GM23338 (cell line): ENCODE results near the gene ZBTB25. TPM values are rescaled to one million over a fixed set of nuclear protein-coding genes. Genes with fewer than 3 reads are reported as not detected.

ENCODE experiments used
- ATAC-seq: fragments of 200-7000 bp; cut with Tn5 transposase; 3 replicates; pipeline ENCODE4 v1.9.1; 2020
- DNase-seq: peaks from one replicate; pipeline ENCODE4 v3.0.0-alpha.2; 2015; ENCODE audit warnings: low spot score
- H2AFZ ChIP-seq: fragments of 200-600 bp; sonication (generic); 2 replicates; pipeline ENCODE4 v1.8.0; 2016; ENCODE audit warnings: antibody characterized with exemption, mild to moderate bottlenecking, moderate library complexity
- H3F3A ChIP-seq: fragments of 200-600 bp; sonication (generic); replicated peaks from 2 replicates; pipeline ENCODE4 v1.8.0; 2017; ENCODE audit warnings: antibody characterized with exemption, mixed run types, low read depth
- H3K27ac ChIP-seq: fragments of 200-600 bp; sonication (generic); 2 replicates; pipeline ENCODE4 v1.6.1; 2016; ENCODE audit warnings: low read depth
- H3K27me3 ChIP-seq: fragments of 200-600 bp; sonication (generic); 2 replicates; pipeline ENCODE4 v1.8.0; 2016; ENCODE audit warnings: mild to moderate bottlenecking, mixed run types, moderate library complexity; ENCODE audit not compliant: insufficient read depth
- H3K36me3 ChIP-seq: fragments of 200-600 bp; sonication (generic); 2 replicates; pipeline ENCODE4 v1.8.0; 2016; ENCODE audit warnings: mild to moderate bottlenecking; ENCODE audit not compliant: insufficient read depth
- H3K4me1 ChIP-seq: fragments of 200-600 bp; sonication (generic); 2 replicates; pipeline ENCODE4 v1.8.0; 2016; ENCODE audit warnings: mild to moderate bottlenecking, moderate library complexity; ENCODE audit not compliant: insufficient read depth
- H3K4me2 ChIP-seq: fragments of 200-600 bp; sonication (generic); 2 replicates; pipeline ENCODE4 v1.7.1; 2017; ENCODE audit warnings: mixed run types
- H3K4me3 ChIP-seq: fragments of 200-600 bp; sonication (generic); 2 replicates; pipeline ENCODE4 v1.6.1; 2016; ENCODE audit warnings: mixed run types
- H3K79me2 ChIP-seq: fragments of 200-600 bp; sonication (generic); replicated peaks from 2 replicates; pipeline ENCODE4 v1.8.0; 2017; ENCODE audit warnings: mild to moderate bottlenecking; ENCODE audit not compliant: insufficient read depth
- H3K9me2 ChIP-seq: fragments of 200-600 bp; sonication (generic); 2 replicates; pipeline ENCODE4 v1.8.0; 2017; ENCODE audit not compliant: insufficient read depth
- H4K20me1 ChIP-seq: fragments of 200-600 bp; sonication (generic); replicated peaks from 2 replicates; pipeline ENCODE4 v1.8.0; 2017; ENCODE audit warnings: mild to moderate bottlenecking; ENCODE audit not compliant: insufficient read depth
- H3K27ac Mint-ChIP-seq: 2 replicates; pipeline ENCODE4 v1.8.0; 2020; ENCODE audit warnings: inconsistent platforms, mild to moderate bottlenecking, moderate library complexity, mixed read lengths
- H3K27me3 Mint-ChIP-seq: 3 replicates; pipeline ENCODE4 v1.8.0; 2022; ENCODE audit warnings: low read depth, mild to moderate bottlenecking, moderate library complexity, mixed read lengths, inconsistent platforms; ENCODE audit not compliant: insufficient read depth, poor library complexity
- H3K36me3 Mint-ChIP-seq: 3 replicates; pipeline ENCODE4 v1.8.0; 2021; ENCODE audit warnings: low read depth, mild to moderate bottlenecking, inconsistent platforms, moderate library complexity, mixed read lengths
- H3K4me1 Mint-ChIP-seq: 3 replicates; pipeline ENCODE4 v1.8.0; 2020; ENCODE audit warnings: mild to moderate bottlenecking, inconsistent platforms, mixed read lengths
- H3K4me3 Mint-ChIP-seq: 3 replicates; pipeline ENCODE4 v1.8.0; 2021; ENCODE audit warnings: moderate library complexity, mild to moderate bottlenecking, inconsistent platforms, mixed read lengths
- H3K9me3 Mint-ChIP-seq: 3 replicates; pipeline ENCODE4 v1.8.0; 2020; ENCODE audit warnings: moderate library complexity, mild to moderate bottlenecking, inconsistent platforms, mixed read lengths
- CREB1 ChIP-seq: fragments of 250-450 bp; sonication (Bioruptor Pico); IDR thresholded peaks from 2 replicates; pipeline ENCODE4 v1.5.0; 2020; ENCODE audit warnings: low read depth, mild to moderate bottlenecking, moderate library complexity
- EZH2 ChIP-seq: fragments of 200-600 bp; sonication (generic); IDR thresholded peaks from one replicate; pipeline ENCODE4 v1.8.0; 2017; ENCODE audit warnings: antibody characterized with exemption, mild to moderate bottlenecking, low read depth; ENCODE audit not compliant: unreplicated experiment
- EZH2phosphoT487 ChIP-seq: fragments of 200-600 bp; sonication (generic); IDR thresholded peaks from one replicate; pipeline ENCODE4 v1.8.1; 2018; ENCODE audit warnings: antibody characterized with exemption; ENCODE audit not compliant: unreplicated experiment
- JUNB ChIP-seq: IDR thresholded peaks from one replicate; pipeline ENCODE4 v1.6.1; 2016; ENCODE audit warnings: antibody characterized with exemption; ENCODE audit not compliant: unreplicated experiment
- polyA plus RNA-seq: library from polyadenylated mRNA; unstranded; fragments of >200 nt; fragmentation: Nextera tagmentation; extraction: Ambion mirVana; gene quantifications from 2 replicates; pipeline ENCODE4 v1.2.1, GENCODE V29; 2016
- total RNA-seq: library from RNA; depleted of rRNA; stranded (reverse); fragments of >200 nt; shearing (Covaris generic); gene quantifications from 2 replicates; pipeline ENCODE4 v1.2.3, GENCODE V29; 2014
- TF ChIP-seq, protein P1 (sequence below), 2 experiments: fragments of 200-600 bp in 1 of 2; sonication (generic) in 1 of 2; conservative IDR thresholded peaks; 2 replicates each; pipeline versions ENCODE4 v1.5.1 to v1.6.1; 2016 to 2017; ENCODE audit warnings: antibody characterized with exemption in 2 of 2, low read depth in 2 of 2, mild to moderate bottlenecking in 2 of 2, moderate library complexity in 1 of 2
- TF ChIP-seq, protein P2 (sequence below): fragments of 250-450 bp; sonication (Bioruptor Pico); IDR thresholded peaks from 2 replicates; pipeline ENCODE4 v1.5.0; 2020; ENCODE audit warnings: mild to moderate bottlenecking, moderate library complexity
- TF ChIP-seq, protein P3 (sequence below): IDR thresholded peaks from 2 replicates; pipeline ENCODE4 v1.6.1; 2016; ENCODE audit warnings: antibody characterized with exemption
- TF ChIP-seq, protein P4 (sequence below): IDR thresholded peaks from one replicate; pipeline ENCODE4 v1.6.1; 2018; ENCODE audit warnings: antibody characterized with exemption; ENCODE audit not compliant: unreplicated experiment

The ZBTB25 gene
- total and polyA plus RNA-seq, 2 experiments from 2014 or later, result 5.8 to 8.0 TPM

DNA sequence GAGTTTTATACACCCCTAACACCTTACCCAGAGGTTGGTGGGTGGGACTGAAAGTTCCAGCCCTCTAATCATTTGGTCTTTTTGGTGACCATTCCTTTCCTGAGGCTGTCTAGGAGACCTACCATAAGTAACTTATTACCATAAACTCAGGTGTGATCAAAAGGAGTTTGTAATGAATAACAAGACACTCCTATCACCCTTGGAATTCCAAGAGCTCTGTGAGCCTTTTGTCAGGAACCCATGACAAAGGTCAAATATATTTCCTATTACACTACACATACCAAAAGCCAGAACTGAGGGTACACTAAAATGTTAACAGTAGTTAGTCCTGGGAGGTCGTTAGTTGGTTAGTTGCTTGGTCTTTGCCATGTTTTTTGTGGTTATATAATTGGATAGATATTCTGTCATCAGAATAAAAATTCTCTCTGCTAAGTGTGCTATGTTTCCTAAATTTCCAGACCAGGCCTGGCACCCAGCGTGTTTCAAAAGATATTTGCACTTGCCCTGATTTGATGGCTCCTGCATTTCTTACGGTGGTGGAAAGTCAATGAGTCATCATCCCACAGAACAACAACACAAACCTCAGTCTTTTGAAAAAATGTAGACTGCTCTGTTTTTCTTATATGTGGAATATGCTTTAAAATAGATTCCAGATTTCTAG is 65.3 kb downstream of the ZBTB25 start:
- H3K4me2 ChIP-seq, result no peak overlapping the region
- no peaks in the 10 kb centered on the region for H3K9me3 Mint-ChIP-seq

DNA sequence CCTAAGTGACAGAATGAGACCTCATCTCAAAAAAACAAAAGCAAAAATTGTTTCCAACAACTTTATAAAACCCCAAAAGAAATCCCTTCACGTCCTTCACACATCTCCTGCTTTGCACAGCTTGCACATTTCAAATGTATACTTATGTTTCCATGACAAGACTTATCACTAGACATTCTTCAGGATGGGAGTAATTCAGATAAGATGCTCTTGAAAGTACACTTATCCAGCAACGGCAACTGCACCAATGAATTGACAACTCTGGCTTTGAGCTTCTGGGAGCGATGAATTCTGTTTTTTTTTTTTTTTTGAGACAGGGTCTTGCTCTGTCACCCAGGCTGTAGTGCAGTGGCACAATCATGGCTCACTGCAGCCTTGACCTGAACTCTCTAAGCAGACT is 69.1 kb downstream of the ZBTB25 start:
- H3K4me2 ChIP-seq, result no peak overlapping the region
- peaks cover 91% of the 10 kb centered on the region for H3K36me3 Mint-ChIP-seq
- no peaks in the 10 kb centered on the region for H3K27me3 ChIP-seq
- DNase-seq (no peak), ATAC-seq (no peak)
- no peaks in the 10 kb centered on the region; the same call in none of the 2 replicates for H4K20me1 ChIP-seq
- H3K4me3 ChIP-seq, result no peak overlapping the region
- H3K9me3 Mint-ChIP-seq, result no peaks in the 10 kb centered on the region
- no peaks in the 10 kb centered on the region for H3K9me2 ChIP-seq
- H3K79me2 ChIP-seq, result peaks cover 10% of the 10 kb centered on the region; the same call in 1 of the 2 replicates
- peaks cover 6% of the 10 kb centered on the region for H3K27me3 Mint-ChIP-seq
- H3K4me1 Mint-ChIP-seq, result no peaks in the 10 kb centered on the region
- H3K27ac Mint-ChIP-seq, result no peak overlapping the region
- no peaks in the 10 kb centered on the region for H3K4me1 ChIP-seq
- peaks cover 15% of the 10 kb centered on the region for H3F3A ChIP-seq
- H3K4me3 Mint-ChIP-seq, result no peak overlapping the region
- H3K36me3 ChIP-seq, result peaks cover 88% of the 10 kb centered on the region
- no peak overlapping the region for H3K27ac ChIP-seq
- no peak overlapping the region for H2AFZ ChIP-seq
- TF ChIP-seq, protein P1, sequence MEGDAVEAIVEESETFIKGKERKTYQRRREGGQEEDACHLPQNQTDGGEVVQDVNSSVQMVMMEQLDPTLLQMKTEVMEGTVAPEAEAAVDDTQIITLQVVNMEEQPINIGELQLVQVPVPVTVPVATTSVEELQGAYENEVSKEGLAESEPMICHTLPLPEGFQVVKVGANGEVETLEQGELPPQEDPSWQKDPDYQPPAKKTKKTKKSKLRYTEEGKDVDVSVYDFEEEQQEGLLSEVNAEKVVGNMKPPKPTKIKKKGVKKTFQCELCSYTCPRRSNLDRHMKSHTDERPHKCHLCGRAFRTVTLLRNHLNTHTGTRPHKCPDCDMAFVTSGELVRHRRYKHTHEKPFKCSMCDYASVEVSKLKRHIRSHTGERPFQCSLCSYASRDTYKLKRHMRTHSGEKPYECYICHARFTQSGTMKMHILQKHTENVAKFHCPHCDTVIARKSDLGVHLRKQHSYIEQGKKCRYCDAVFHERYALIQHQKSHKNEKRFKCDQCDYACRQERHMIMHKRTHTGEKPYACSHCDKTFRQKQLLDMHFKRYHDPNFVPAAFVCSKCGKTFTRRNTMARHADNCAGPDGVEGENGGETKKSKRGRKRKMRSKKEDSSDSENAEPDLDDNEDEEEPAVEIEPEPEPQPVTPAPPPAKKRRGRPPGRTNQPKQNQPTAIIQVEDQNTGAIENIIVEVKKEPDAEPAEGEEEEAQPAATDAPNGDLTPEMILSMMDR (conservative IDR thresholded peaks at IDR 0.05; ENCODE audit: low read depth in 2 of 2), result no peak
- TF ChIP-seq, protein P2, sequence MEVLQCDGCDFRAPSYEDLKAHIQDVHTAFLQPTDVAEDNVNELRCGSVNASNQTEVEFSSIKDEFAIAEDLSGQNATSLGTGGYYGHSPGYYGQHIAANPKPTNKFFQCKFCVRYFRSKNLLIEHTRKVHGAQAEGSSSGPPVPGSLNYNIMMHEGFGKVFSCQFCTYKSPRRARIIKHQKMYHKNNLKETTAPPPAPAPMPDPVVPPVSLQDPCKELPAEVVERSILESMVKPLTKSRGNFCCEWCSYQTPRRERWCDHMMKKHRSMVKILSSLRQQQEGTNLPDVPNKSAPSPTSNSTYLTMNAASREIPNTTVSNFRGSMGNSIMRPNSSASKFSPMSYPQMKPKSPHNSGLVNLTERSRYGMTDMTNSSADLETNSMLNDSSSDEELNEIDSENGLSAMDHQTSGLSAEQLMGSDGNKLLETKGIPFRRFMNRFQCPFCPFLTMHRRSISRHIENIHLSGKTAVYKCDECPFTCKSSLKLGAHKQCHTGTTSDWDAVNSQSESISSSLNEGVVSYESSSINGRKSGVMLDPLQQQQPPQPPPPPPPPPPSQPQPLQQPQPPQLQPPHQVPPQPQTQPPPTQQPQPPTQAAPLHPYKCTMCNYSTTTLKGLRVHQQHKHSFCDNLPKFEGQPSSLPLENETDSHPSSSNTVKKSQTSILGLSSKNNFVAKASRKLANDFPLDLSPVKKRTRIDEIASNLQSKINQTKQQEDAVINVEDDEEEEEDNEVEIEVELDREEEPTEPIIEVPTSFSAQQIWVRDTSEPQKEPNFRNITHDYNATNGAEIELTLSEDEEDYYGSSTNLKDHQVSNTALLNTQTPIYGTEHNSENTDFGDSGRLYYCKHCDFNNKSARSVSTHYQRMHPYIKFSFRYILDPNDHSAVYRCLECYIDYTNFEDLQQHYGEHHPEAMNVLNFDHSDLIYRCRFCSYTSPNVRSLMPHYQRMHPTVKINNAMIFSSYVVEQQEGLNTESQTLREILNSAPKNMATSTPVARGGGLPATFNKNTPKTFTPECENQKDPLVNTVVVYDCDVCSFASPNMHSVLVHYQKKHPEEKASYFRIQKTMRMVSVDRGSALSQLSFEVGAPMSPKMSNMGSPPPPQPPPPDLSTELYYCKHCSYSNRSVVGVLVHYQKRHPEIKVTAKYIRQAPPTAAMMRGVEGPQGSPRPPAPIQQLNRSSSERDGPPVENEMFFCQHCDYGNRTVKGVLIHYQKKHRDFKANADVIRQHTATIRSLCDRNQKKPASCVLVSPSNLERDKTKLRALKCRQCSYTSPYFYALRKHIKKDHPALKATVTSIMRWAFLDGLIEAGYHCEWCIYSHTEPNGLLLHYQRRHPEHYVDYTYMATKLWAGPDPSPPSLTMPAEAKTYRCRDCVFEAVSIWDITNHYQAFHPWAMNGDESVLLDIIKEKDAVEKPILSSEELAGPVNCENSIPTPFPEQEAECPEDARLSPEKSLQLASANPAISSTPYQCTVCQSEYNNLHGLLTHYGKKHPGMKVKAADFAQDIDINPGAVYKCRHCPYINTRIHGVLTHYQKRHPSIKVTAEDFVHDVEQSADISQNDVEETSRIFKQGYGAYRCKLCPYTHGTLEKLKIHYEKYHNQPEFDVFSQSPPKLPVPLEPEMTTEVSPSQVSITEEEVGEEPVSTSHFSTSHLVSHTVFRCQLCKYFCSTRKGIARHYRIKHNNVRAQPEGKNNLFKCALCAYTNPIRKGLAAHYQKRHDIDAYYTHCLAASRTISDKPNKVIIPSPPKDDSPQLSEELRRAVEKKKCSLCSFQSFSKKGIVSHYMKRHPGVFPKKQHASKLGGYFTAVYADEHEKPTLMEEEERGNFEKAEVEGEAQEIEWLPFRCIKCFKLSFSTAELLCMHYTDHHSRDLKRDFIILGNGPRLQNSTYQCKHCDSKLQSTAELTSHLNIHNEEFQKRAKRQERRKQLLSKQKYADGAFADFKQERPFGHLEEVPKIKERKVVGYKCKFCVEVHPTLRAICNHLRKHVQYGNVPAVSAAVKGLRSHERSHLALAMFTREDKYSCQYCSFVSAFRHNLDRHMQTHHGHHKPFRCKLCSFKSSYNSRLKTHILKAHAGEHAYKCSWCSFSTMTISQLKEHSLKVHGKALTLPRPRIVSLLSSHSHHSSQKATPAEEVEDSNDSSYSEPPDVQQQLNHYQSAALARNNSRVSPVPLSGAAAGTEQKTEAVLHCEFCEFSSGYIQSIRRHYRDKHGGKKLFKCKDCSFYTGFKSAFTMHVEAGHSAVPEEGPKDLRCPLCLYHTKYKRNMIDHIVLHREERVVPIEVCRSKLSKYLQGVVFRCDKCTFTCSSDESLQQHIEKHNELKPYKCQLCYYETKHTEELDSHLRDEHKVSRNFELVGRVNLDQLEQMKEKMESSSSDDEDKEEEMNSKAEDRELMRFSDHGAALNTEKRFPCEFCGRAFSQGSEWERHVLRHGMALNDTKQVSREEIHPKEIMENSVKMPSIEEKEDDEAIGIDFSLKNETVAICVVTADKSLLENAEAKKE (CRISPR knock-in tag), result no peak
- TF ChIP-seq EZH2, result no peak
- TF ChIP-seq CREB1 (CRISPR knock-in tag), result no peak
- TF ChIP-seq, protein P3, sequence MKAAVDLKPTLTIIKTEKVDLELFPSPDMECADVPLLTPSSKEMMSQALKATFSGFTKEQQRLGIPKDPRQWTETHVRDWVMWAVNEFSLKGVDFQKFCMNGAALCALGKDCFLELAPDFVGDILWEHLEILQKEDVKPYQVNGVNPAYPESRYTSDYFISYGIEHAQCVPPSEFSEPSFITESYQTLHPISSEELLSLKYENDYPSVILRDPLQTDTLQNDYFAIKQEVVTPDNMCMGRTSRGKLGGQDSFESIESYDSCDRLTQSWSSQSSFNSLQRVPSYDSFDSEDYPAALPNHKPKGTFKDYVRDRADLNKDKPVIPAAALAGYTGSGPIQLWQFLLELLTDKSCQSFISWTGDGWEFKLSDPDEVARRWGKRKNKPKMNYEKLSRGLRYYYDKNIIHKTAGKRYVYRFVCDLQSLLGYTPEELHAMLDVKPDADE, result no peak
- no peak for TF ChIP-seq JUNB
- TF ChIP-seq, protein P4, sequence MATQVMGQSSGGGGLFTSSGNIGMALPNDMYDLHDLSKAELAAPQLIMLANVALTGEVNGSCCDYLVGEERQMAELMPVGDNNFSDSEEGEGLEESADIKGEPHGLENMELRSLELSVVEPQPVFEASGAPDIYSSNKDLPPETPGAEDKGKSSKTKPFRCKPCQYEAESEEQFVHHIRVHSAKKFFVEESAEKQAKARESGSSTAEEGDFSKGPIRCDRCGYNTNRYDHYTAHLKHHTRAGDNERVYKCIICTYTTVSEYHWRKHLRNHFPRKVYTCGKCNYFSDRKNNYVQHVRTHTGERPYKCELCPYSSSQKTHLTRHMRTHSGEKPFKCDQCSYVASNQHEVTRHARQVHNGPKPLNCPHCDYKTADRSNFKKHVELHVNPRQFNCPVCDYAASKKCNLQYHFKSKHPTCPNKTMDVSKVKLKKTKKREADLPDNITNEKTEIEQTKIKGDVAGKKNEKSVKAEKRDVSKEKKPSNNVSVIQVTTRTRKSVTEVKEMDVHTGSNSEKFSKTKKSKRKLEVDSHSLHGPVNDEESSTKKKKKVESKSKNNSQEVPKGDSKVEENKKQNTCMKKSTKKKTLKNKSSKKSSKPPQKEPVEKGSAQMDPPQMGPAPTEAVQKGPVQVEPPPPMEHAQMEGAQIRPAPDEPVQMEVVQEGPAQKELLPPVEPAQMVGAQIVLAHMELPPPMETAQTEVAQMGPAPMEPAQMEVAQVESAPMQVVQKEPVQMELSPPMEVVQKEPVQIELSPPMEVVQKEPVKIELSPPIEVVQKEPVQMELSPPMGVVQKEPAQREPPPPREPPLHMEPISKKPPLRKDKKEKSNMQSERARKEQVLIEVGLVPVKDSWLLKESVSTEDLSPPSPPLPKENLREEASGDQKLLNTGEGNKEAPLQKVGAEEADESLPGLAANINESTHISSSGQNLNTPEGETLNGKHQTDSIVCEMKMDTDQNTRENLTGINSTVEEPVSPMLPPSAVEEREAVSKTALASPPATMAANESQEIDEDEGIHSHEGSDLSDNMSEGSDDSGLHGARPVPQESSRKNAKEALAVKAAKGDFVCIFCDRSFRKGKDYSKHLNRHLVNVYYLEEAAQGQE, result no peak

More for the DNA sequence above, 65.3 kb downstream of the ZBTB25 start:
- ATAC-seq (no peak), DNase-seq (no peak)
- Histone ChIP-seq H3K4me1 (no peaks in the 10 kb centered on the region), H3K4me3 (no peak overlapping the region), H3K27me3 (no peaks in the 10 kb centered on the region), H3K79me2 (no peaks in the 10 kb centered on the region), H3K9me2 (no peaks in the 10 kb centered on the region), H3K27ac (peak overlapping the region; percentile 1; the same call in 1 of the 2 replicates), H2AFZ (no peak overlapping the region), H3K36me3 (peaks cover 91% of the 10 kb centered on the region), H4K20me1 (peaks cover 12% of the 10 kb centered on the region), H3F3A (peaks cover 6% of the 10 kb centered on the region; the same call in 1 of the 2 replicates)
- peaks cover 88% of the 10 kb centered on the region for H3K36me3 Mint-ChIP-seq
- H3K27me3 Mint-ChIP-seq, result peaks cover 6% of the 10 kb centered on the region
- no peak for TF ChIP-seq EZH2phosphoT487
- H3K27ac Mint-ChIP-seq, result no peak overlapping the region; the same call in 1 of the 2 replicates
- H3K4me1 Mint-ChIP-seq, result no peaks in the 10 kb centered on the region
- no peak overlapping the region for H3K4me3 Mint-ChIP-seq
